ENCODE results near the gene CELF2.

- TF ChIP-seq CTCF (IDR thresholded peaks at IDR 0.05) (no peak), POLR2A (IDR thresholded peaks at IDR 0.05) (no peak), POLR2AphosphoS5 (IDR thresholded peaks at IDR 0.05) (no peak)
These were observed 17.8 kb downstream of the CELF2 start for GRCh38 chr10:11035301-11035991.
